Measurements from ENCODE around the gene DEPDC5. TPM values are rescaled to one million over a fixed set of nuclear protein-coding genes. Genes with fewer than 3 reads are reported as not detected.

The DEPDC5 gene
- total RNA-seq, 1 donor from 2014 or later: 32.6 TPM

DNA sequence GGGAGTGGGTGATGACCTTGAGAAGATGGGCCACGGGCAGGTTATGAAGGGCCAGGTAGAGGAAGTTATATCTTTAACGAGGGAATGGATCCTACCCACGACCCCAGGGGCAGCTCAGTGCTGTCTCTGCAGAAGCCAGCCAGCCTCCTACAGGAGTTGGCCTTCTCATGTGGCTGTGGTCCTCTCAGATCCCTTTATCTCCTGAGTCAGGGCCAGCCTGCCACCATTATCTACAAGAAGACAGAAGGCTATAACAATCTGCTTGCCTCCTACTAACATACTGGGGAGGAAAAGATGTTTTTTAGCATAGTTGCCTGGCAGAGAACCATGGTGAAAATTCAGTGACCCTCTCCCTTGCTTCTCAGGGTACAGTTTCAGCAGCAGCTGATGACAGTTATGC is 183.5 kb downstream of the DEPDC5 start:
- H3K4me3 Mint-ChIP-seq (ENCODE audit: unreplicated experiment): no peak overlapping the region
- H3K36me3 Mint-ChIP-seq (ENCODE audit: low read depth, unreplicated experiment): peaks cover 5% of the 10 kb centered on the region
- peaks cover 7% of the 10 kb centered on the region for H3K27me3 Mint-ChIP-seq (ENCODE audit: unreplicated experiment)
- TF ChIP-seq, protein P1, sequence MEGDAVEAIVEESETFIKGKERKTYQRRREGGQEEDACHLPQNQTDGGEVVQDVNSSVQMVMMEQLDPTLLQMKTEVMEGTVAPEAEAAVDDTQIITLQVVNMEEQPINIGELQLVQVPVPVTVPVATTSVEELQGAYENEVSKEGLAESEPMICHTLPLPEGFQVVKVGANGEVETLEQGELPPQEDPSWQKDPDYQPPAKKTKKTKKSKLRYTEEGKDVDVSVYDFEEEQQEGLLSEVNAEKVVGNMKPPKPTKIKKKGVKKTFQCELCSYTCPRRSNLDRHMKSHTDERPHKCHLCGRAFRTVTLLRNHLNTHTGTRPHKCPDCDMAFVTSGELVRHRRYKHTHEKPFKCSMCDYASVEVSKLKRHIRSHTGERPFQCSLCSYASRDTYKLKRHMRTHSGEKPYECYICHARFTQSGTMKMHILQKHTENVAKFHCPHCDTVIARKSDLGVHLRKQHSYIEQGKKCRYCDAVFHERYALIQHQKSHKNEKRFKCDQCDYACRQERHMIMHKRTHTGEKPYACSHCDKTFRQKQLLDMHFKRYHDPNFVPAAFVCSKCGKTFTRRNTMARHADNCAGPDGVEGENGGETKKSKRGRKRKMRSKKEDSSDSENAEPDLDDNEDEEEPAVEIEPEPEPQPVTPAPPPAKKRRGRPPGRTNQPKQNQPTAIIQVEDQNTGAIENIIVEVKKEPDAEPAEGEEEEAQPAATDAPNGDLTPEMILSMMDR (IDR thresholded peaks at IDR 0.05; ENCODE audit: unreplicated experiment): no peak
- DNase-seq (ENCODE audit: low spot score): no peak
- peaks cover 52% of the 10 kb centered on the region for H3K4me1 Mint-ChIP-seq (ENCODE audit: unreplicated experiment)
- H3K9me3 Mint-ChIP-seq (ENCODE audit: unreplicated experiment): no peaks in the 10 kb centered on the region
- peak overlapping the region; percentile 81 for H3K27ac Mint-ChIP-seq (ENCODE audit: unreplicated experiment)

DNA sequence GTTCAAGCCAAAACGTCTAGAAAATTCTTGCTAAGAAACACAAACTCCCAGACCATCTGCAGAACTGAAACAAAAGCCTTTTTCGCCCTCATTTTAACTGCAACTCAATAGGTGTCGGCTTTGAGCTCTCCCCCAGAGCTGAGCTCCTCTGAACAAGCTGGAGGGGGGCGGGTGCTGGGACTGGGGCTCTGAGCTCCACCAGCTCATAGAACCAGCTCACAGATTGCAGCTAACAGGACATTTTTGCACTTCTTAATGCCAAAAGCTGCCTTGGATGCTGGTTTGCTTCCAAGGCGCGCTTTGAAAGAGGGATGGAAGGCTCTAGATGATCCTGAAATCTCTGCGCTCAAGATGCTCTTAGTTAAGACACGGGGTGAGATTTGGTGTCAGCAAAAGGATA is 184.5 kb downstream of the DEPDC5 start:
- H3K4me3 Mint-ChIP-seq (ENCODE audit: unreplicated experiment): no peak overlapping the region
- TF ChIP-seq, protein P1 (IDR thresholded peaks at IDR 0.05; ENCODE audit: unreplicated experiment): no peak
- H3K27me3 Mint-ChIP-seq (ENCODE audit: unreplicated experiment): peaks cover 7% of the 10 kb centered on the region

DNA sequence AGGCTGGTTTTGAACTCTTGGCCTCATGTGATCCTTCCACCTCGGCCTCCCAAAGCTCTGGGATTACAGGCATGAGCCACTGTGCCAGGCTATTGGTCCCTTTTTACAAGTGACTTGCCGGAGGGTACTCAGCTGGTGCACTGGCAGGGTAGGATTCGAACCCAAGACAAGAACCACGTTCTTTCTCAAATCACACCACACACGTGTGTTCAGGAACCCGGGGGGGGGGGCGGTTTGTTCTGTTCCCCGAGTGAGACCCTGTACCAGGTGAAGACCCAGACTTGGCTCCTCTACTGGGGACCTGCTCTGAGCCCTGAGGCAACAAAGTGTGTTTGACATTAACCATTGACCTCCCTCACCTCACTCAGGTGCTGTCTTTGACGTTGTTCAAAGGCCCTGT is 186.7 kb downstream of the DEPDC5 start:
- H3K9me3 Mint-ChIP-seq (ENCODE audit: unreplicated experiment): no peaks in the 10 kb centered on the region
- TF ChIP-seq, protein P1 (IDR thresholded peaks at IDR 0.05; ENCODE audit: unreplicated experiment): no peak
- H3K36me3 Mint-ChIP-seq (ENCODE audit: low read depth, unreplicated experiment): peaks cover 5% of the 10 kb centered on the region
- H3K27ac Mint-ChIP-seq (ENCODE audit: unreplicated experiment): no peak overlapping the region
- H3K27me3 Mint-ChIP-seq (ENCODE audit: unreplicated experiment): peaks cover 7% of the 10 kb centered on the region
- no peak for DNase-seq (ENCODE audit: low spot score)
- H3K4me1 Mint-ChIP-seq (ENCODE audit: unreplicated experiment): peaks cover 42% of the 10 kb centered on the region
- no peak overlapping the region for H3K4me3 Mint-ChIP-seq (ENCODE audit: unreplicated experiment)

More for the DNA sequence above, 184.5 kb downstream of the DEPDC5 start:
- Mint-ChIP-seq H3K4me1 (ENCODE audit: unreplicated experiment) (peaks cover 55% of the 10 kb centered on the region), H3K36me3 (ENCODE audit: low read depth, unreplicated experiment) (peaks cover 5% of the 10 kb centered on the region), H3K9me3 (ENCODE audit: unreplicated experiment) (no peaks in the 10 kb centered on the region), H3K27ac (ENCODE audit: unreplicated experiment) (no peak overlapping the region)
- DNase-seq (ENCODE audit: low spot score): no peak

DNA sequence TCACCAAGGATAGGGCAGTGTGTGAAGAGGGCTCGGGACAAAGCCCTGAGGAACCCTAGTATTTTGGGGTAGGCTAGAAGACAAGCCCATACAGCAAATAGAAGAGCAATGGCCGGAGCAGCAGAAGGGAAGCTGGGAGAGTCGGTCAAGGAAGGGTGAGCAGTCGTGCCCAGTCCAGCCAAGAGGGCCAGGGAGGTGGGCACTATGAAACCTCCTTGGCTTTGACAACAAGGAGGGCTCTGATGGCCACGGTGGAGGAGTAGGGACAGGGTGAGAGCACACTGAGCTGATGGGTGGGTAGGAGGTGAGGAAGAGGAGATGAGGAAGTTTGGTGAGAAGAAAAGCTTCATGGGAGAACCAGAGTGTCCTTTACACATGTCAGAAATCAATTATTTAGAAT is 188.3 kb downstream of the DEPDC5 start:
- H3K36me3 Mint-ChIP-seq (ENCODE audit: low read depth, unreplicated experiment): peaks cover 7% of the 10 kb centered on the region
- H3K4me1 Mint-ChIP-seq (ENCODE audit: unreplicated experiment): peaks cover 32% of the 10 kb centered on the region
- H3K9me3 Mint-ChIP-seq (ENCODE audit: unreplicated experiment): no peaks in the 10 kb centered on the region
- peak overlapping the region; percentile 72 for H3K27ac Mint-ChIP-seq (ENCODE audit: unreplicated experiment)
- peak overlapping the region; percentile 6 for H3K4me3 Mint-ChIP-seq (ENCODE audit: unreplicated experiment)
- H3K27me3 Mint-ChIP-seq (ENCODE audit: unreplicated experiment): peaks cover 7% of the 10 kb centered on the region
- TF ChIP-seq, protein P1 (IDR thresholded peaks at IDR 0.05; ENCODE audit: unreplicated experiment): no peak
- no peak for DNase-seq (ENCODE audit: low spot score)

DNA sequence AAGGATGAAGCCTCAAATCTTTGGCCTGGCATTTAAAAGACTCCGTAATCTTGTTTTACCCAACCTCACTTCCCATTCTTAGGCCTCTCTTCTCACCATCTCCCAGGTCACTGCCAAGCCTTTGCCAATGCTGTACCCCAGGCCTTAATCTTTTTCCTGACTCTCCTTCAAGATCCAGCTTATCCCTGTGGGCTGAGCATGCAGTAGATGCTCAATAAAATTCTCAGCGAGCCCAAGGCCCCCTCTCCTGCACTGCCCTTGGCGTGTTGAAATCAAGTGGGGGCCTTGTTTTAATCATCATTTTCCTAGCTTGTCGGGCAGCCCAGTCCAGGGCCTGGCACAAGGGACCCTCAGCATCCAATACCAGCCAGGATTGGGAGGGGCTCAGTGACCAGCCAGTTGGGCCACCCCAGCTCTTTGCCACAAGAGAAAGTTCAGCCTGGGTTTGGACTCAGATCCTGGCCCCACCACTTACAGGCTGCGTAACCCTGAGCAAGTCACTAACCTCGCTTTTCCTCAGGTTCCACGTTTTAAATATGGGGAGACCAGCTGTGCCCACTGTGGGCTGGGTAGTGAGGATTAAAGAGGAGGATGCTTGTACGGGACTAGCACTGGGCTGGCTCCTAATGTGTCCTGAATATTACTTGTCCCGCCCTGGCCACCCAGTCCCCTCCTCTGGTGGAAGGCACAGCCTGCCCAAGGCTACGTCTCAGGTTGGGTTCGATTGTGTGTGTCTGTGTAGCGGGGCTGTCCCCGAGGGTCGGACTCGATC is 189.6 kb downstream of the DEPDC5 start:
- no peak for DNase-seq (ENCODE audit: low spot score)
- Mint-ChIP-seq H3K27ac (ENCODE audit: unreplicated experiment) (peak overlapping the region; percentile 54), H3K9me3 (ENCODE audit: unreplicated experiment) (no peaks in the 10 kb centered on the region), H3K4me3 (ENCODE audit: unreplicated experiment) (peak overlapping the region; percentile 67), H3K27me3 (ENCODE audit: unreplicated experiment) (peaks cover 7% of the 10 kb centered on the region), H3K36me3 (ENCODE audit: low read depth, unreplicated experiment) (peaks cover 19% of the 10 kb centered on the region), H3K4me1 (ENCODE audit: unreplicated experiment) (peaks cover 39% of the 10 kb centered on the region)
- TF ChIP-seq, protein P1 (IDR thresholded peaks at IDR 0.05; ENCODE audit: unreplicated experiment): no peak
